Measurements from ENCODE around the gene CGREF1.
A peak's percentile ranks its signal among the peaks of the same experiment; 100 is the strongest.

The CGREF1 gene

DNA sequence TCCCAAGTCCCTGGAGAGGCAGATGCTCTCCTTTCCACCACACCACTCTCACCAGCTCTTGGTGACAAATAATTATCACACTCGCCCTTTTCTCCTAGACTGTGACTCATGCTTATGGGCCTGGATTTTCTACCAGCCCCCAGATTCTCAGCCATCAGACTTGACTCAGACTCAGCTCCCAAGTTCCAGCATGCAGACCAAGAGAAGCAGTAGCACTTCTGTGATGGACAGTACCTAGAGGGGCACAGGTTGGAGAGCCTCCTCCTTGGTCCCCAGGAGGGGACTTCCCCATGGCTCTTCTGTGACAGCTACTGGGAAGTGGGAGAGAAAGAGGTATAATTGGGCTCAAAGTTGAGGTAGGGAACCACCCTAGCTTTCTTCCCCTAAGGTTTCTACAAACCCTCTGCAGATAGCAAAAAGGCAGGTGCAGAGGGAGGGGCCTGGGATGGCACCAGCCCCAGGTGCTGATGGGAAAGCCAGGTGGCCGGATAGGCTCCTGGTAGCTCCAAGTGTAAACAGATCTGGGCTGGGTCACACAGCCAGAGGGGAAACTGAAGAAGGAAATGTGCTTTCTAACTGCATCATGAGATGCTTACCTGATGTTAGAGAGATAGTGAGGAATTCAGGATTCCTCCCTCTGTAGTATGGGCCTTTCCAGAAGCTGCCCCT is 34.0 kb upstream of the CGREF1 start:
- peak; percentile 56 for FAIRE-seq
- TF ChIP-seq POLR2AphosphoS5 (IDR thresholded peaks at IDR 0.05; ENCODE audit: low read depth, low read length) (no peak), POLR2A (IDR thresholded peaks at IDR 0.05; ENCODE audit: low read depth, low read length) (no peak), PAX5 (IDR thresholded peaks at IDR 0.05; ENCODE audit: insufficient read depth, low read length, severe bottlenecking) (no peak), SPI1 (IDR thresholded peaks at IDR 0.05; ENCODE audit: low read depth, low read length) (no peak), TAF1 (IDR thresholded peaks at IDR 0.05; ENCODE audit: low read depth, low read length) (no peak), POU2F2 (IDR thresholded peaks at IDR 0.05; ENCODE audit: low read depth, low read length) (no peak)
- no peak for DNase-seq (ENCODE audit: insufficient read length, low spot score)

- TF ChIP-seq PAX5 (IDR thresholded peaks at IDR 0.05; ENCODE audit: insufficient read depth, low read length, severe bottlenecking) (no peak), TAF1 (IDR thresholded peaks at IDR 0.05; ENCODE audit: low read depth, low read length) (no peak)
- DNase-seq (ENCODE audit: insufficient read length, low spot score) (no peak), FAIRE-seq (no peak)
Observed at GRCh38 chr2:27152102-27152795, 33.3 kb upstream of the CGREF1 start.

DNA sequence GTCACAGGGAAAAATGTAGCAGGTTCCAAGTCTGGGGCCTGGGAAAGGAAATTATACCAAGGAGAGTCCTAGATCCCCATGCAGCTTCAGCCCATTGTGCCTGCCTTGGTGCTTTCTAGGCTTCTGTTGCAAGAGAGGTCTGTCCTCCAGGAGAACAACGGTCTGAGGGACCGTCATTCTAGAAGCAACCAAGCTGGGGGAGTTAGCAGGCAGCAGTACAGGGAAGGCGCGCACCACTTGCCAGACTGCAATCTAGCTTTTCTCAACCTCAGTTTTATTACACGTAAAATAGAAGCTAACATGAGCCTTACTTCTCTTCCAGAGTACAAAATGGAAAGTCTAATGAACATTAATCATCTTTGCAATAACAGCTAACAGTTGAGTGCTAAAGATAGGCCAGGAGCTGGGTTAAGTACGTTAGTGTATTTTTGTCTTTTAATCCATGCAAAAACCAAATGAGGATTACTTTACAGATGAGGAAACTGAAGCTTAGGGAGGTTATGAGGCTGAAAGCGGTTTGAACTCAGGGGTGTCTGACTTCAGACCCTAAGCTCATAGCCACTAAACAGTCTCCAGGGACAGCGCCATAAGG is 31.8 kb upstream of the CGREF1 start:
- FAIRE-seq: no peak
- no peak for TF ChIP-seq POU2F2 (IDR thresholded peaks at IDR 0.05; ENCODE audit: low read depth, low read length)
- no peak for TF ChIP-seq POLR2A (IDR thresholded peaks at IDR 0.05; ENCODE audit: low read depth, low read length)
- no peak for TF ChIP-seq PAX5 (IDR thresholded peaks at IDR 0.05; ENCODE audit: insufficient read depth, low read length, severe bottlenecking)
- no peak for TF ChIP-seq SPI1 (IDR thresholded peaks at IDR 0.05; ENCODE audit: low read depth, low read length)
- no peak for TF ChIP-seq TAF1 (IDR thresholded peaks at IDR 0.05; ENCODE audit: low read depth, low read length)
- no peak for TF ChIP-seq POLR2AphosphoS5 (IDR thresholded peaks at IDR 0.05; ENCODE audit: low read depth, low read length)
- DNase-seq (ENCODE audit: insufficient read length, low spot score): no peak

DNA sequence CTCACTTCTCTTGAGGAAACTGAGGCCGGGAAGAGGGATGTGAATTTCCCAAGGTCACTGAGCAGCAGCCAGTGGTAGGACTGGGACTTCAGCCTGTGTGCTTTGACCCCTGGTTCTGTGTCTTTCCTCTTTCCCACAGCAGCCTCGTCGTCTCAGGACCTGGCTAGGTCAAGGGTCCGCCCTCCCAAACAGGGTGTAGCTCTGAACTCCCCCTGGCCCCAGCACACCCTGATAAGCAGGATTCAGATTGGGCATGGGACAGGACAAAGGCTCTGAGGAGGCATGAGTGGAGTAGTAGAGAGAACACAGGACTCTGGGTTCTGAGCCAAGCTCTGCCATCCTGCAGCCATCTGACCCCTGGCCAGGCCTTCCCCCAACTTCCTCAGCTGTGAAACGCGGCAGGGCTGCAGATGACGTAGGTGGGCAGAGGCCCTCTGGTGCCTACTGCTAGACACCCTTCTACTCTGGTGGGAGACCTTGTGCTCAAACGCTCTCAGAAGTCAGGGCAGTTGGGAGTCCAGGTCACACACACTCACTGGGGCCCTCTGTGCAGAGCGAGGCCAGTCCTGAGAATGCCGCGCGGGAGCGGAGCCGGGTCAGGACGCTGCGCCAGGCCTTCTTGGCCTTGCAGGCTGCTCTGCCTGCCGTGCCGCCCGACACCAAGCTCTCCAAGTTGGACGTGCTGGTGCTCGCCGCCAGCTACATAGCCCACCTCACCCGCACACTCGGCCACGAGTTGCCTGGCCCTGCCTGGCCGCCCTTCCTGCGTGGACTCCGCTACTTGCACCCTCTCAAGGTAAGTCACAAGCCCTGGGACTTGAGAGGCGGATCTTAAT is 30.9 kb upstream of the CGREF1 start:
- DNase-seq (ENCODE audit: insufficient read length, low spot score): no peak
- no peak for FAIRE-seq
- TF ChIP-seq POU2F2 (IDR thresholded peaks at IDR 0.05; ENCODE audit: low read depth, low read length): no peak
- no peak for TF ChIP-seq SPI1 (IDR thresholded peaks at IDR 0.05; ENCODE audit: low read depth, low read length)
- no peak for TF ChIP-seq TAF1 (IDR thresholded peaks at IDR 0.05; ENCODE audit: low read depth, low read length)
- TF ChIP-seq POLR2AphosphoS5 (IDR thresholded peaks at IDR 0.05; ENCODE audit: low read depth, low read length): no peak
- TF ChIP-seq PAX5 (IDR thresholded peaks at IDR 0.05; ENCODE audit: insufficient read depth, low read length, severe bottlenecking): no peak
- TF ChIP-seq POLR2A (IDR thresholded peaks at IDR 0.05; ENCODE audit: low read depth, low read length): no peak

GRCh38 chr2:27148801-27149439 is 30.0 kb upstream of the CGREF1 start, which contains the start of gene TCF23:
Gene TCF23 (plus strand): TSS chr2:27149004. CDS start chr2:27149134, 130 bp downstream.
- TF ChIP-seq POLR2AphosphoS5 (IDR thresholded peaks at IDR 0.05; ENCODE audit: low read depth, low read length): no peak
- TF ChIP-seq POU2F2 (IDR thresholded peaks at IDR 0.05; ENCODE audit: low read depth, low read length): no peak
- TF ChIP-seq POLR2A (IDR thresholded peaks at IDR 0.05; ENCODE audit: low read depth, low read length): no peak
- TF ChIP-seq PAX5 (IDR thresholded peaks at IDR 0.05; ENCODE audit: insufficient read depth, low read length, severe bottlenecking): no peak
- no peak for TF ChIP-seq SPI1 (IDR thresholded peaks at IDR 0.05; ENCODE audit: low read depth, low read length)
- no peak for TF ChIP-seq TAF1 (IDR thresholded peaks at IDR 0.05; ENCODE audit: low read depth, low read length)
- DNase-seq (ENCODE audit: insufficient read length, low spot score) (no peak), FAIRE-seq (no peak)

DNA sequence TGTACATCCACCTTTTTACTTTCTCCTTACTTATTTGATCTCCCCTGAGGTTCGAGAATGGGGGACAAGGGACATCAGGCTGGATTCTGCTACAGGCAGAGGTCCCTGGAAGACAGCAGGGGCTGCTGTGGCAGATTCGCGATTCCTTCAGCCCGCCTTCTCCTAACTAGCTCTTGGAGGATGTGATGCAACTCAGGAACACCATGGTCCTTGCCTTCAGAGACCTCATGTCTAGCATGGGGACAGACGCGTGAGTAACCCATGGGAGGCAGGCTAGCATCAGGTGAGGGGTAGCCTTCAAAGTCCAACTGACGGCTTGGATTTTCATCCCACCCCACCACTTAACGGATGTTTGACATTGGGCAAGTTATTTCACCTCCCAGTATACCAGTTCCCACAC is 29.0 kb upstream of the CGREF1 start:
- no peak for TF ChIP-seq PAX5 (IDR thresholded peaks at IDR 0.05; ENCODE audit: insufficient read depth, low read length, severe bottlenecking)
- TF ChIP-seq POLR2AphosphoS5 (IDR thresholded peaks at IDR 0.05; ENCODE audit: low read depth, low read length): no peak
- TF ChIP-seq TAF1 (IDR thresholded peaks at IDR 0.05; ENCODE audit: low read depth, low read length): no peak
- DNase-seq (ENCODE audit: insufficient read length, low spot score) (no peak), FAIRE-seq (no peak)

GRCh38 chr2:27145682-27146081 is 26.8 kb upstream of the CGREF1 start:
- no peak for FAIRE-seq
- DNase-seq (ENCODE audit: insufficient read length, low spot score): no peak
- TF ChIP-seq PAX5 (IDR thresholded peaks at IDR 0.05; ENCODE audit: insufficient read depth, low read length, severe bottlenecking): no peak
- TF ChIP-seq POLR2AphosphoS5 (IDR thresholded peaks at IDR 0.05; ENCODE audit: low read depth, low read length): no peak
- TF ChIP-seq POLR2A (IDR thresholded peaks at IDR 0.05; ENCODE audit: low read depth, low read length): no peak
- no peak for TF ChIP-seq SPI1 (IDR thresholded peaks at IDR 0.05; ENCODE audit: low read depth, low read length)
- no peak for TF ChIP-seq TAF1 (IDR thresholded peaks at IDR 0.05; ENCODE audit: low read depth, low read length)
- TF ChIP-seq POU2F2 (IDR thresholded peaks at IDR 0.05; ENCODE audit: low read depth, low read length): no peak

- DNase-seq (ENCODE audit: insufficient read length, low spot score): no peak
- no peak for TF ChIP-seq POU2F2 (IDR thresholded peaks at IDR 0.05; ENCODE audit: low read depth, low read length)
- TF ChIP-seq SPI1 (IDR thresholded peaks at IDR 0.05; ENCODE audit: low read depth, low read length): no peak
- TF ChIP-seq POLR2A (IDR thresholded peaks at IDR 0.05; ENCODE audit: low read depth, low read length): no peak
- no peak for TF ChIP-seq TAF1 (IDR thresholded peaks at IDR 0.05; ENCODE audit: low read depth, low read length)
- TF ChIP-seq PAX5 (IDR thresholded peaks at IDR 0.05; ENCODE audit: insufficient read depth, low read length, severe bottlenecking): no peak
- TF ChIP-seq POLR2AphosphoS5 (IDR thresholded peaks at IDR 0.05; ENCODE audit: low read depth, low read length): no peak
- FAIRE-seq: no peak
Observed at GRCh38 chr2:27143285-27143684, 24.4 kb upstream of the CGREF1 start.

Measured in GM12891 (cell line).